ENCODE measurements around the gene JPT2.
A peak's percentile ranks its signal among the peaks of the same experiment; 100 is the strongest.

JPT2 gene

DNA sequence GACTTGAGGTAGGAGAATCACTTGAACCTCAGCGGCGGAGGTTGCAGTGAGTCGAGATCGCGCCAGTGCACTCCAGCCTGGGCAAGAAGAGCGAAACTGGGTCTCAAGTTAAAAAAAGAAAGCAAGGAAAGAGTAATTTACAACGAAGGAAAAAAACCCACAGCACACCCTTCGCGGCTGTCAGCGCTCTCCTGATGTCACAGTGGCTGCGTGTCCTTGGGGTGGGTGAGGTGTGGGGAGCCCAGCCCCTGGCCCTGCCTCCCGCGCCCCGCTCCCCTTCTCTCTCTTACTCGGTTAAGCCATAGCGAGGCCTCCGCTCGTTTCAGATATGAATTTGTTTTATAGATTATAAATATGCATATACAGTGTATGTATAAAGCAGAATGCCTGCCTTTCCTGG is 740 bp upstream of the JPT2 start:
- DNase-seq: no peak

DNA sequence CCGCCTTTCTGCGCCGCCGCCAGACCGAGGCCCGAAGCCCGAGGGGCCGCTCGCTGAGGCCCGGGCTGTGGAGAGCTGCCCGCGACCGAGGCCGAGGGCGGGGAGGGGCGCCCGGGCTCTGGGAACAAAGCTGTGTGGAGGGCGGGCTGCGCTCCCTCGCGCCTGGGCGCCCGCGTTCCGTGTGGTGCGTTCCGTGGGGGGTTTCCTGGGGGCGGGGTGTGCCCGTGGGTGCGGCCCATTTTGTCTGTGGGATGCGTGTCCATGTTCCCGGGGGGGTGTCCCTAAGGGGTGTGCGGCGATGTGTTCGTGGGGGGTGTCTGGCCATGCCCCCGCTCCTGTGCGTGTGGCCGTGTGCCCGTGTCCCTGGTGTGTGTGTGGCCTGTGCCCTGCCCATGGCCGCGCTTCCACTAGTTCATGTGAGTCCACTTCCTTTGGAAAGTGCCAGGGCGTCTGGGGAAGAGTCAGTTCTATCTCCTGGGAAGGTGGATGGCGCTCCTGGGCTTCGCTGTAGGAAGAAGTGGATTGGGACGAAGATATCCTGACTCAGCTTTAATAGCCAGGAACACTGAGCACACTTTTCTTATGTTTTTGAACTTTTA is 520 bp downstream of the JPT2 start:
- no peak for DNase-seq

DNA sequence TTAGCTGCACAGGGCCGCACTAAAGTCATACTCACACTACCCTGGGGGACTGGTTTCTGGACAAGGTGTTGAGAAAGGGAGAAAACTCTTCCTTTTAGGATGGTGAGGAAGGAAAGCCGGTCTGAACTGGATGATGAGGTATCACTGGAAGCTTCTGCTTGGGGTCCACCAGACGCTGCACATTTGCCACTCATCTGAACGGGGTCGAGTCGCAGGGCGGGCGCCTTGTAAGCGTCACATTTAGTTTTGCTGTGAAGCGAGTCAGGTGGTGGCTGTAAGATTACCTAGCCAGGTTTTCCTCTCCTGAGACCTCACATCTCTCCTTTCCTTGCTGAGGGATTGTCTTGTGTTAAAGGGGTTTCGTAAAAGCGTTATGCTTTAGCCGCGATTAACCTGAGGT is 2.3 kb downstream of the JPT2 start:
- no peak for DNase-seq

DNA sequence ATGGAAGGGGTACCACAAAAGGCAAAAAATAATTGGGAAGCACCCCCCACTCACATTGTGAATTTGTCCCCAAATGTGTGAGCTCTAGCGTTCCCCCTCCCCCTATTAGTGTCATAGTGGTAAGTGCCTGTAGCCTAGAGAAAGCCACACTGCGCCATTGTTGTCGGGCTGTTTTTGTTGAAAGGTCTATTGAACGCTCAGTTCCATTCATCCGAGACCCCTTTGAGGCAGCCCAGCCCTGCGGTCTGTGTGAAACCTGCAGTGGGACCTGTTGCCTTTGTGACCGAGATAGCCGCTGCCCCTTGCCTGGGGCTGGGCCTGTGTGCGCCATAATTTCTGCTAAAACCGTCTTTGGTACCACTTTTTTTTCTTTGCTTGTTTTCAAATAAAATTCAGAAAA is 3.0 kb downstream of the JPT2 start:
- no peak for DNase-seq

DNA sequence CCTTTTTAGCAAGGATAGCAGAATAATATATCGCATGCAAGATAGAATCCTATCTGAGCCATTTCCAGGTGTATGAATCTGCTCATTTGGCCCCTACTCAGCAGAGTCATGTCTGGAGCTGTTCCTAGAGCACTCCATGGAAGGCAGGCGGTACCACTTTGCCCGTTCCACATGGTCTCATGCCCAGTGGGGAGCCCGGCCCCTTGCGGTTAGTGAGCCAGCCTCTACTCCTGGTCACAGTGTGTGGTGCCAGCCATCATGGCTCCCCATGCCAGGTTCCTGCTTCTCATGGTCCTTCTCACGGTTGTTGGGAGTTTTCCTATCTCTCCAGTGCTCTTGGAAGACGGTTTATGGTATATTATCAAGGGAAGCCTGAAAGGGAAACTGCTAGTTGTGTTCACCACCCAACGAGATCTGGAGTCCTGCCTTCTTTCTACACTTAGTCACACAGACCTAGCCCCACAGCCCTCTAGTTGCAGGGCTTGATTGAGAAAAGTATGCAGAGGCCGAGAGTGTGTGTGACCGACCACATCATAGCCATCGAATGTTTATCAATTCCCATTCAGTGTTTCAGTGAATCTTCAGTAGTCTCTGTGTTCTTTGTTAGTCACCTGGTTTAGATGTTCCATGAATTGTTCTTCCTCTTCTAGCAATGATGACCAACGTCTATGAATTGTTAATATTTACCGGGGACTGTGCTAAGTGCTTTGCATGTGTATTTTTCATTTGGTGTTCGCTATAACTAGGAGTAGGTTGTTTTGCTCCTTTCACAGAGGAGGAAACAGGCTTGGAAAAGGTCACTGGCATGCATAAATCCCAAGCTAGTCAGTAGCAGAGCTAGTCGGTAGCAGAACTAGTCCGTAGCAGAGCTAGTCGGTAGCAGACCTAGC is 9.6 kb downstream of the JPT2 start:
- no peak for DNase-seq

DNA sequence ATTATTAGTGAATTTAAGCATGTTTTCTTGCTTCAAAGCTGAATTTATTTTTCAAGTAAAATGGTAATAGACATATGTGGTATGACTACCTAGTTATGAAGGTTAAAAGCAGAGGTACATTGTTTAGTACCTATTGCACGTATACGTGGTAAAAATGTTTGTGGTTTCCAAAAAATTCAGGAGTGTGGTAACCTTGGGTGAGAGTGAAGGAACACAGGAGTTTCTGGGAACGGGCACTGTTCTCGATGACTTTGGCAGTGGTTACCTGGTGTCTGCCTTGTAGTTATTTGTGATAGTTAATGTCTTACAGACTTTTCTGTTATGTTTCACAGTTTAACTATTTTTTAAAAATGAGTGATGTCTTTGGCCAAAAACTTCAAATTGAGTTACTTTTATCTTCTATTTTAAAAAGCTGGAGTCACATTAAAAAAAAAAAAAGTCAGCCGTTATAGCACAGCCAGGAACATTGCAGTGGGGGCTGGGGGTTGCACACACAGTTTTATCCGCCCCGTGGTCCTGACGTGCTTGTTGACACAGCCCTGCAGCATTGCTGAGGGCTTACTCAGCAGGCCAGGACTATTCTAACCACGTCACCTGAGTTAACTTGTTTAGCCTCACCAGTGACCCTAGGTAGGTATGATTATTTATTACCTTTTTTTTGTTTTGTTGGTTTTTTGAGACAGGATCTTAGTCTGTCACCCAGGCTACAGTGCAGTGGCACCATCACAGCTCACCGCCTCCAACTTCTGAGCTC is 10.9 kb downstream of the JPT2 start:
- DNase-seq: no peak

DNA sequence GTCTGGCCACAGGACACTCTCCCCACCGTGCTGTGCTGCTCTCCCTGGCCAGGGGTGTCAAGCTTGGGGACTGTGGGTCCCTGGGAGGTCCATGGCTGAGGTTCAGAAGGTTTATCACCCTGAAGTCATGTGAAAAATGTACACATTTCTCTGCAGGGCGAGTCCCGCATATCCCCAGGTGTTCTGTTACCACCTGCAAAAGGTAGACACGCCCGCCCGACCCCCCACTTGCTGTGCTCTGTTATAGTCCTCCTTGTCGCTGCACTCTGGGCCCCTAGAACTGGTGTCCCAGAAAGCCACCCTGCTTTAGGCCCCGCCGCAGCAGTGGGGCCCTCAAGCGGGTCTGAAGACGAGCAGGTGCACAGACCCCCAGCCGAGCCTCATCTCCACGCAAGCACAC is 11.8 kb downstream of the JPT2 start:
- no peak for DNase-seq

DNA sequence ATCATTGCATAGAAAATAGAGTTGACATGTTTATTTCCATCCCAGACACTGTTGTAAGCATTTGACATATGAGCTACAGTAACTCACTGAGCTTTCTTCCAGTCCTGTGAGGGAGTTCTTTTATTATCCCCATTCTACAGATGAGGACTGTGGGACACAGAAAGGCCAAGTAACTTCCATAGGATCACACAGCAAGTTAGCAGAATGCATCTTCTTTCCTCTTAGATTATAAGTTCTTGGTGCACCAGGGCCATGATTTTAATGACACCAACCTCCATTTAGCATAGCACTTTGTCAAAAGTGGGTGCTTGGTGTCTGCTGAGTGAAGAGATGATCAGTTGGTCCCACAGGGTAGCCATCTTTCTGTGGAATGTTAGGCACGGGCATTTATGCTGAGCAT is 12.7 kb downstream of the JPT2 start:
- DNase-seq: no peak

DNA sequence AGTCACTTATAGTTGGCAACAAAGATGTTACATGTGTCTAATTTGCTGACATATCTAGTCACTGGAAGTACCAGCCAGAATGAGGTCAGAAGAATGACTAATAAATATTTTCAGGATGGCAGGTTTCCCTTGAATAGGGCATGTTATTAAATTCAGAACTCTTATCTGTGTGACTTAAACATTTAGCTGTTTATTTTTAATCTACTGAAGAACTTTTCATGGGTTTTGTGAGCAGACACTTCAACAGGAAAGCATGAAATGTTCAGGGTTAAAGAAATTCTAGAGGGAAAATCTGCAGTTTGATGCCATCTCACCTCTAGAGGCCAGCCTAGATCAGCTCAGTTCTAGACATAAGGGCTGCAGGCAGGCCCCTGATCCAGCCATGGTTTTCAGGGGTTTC is 13.2 kb downstream of the JPT2 start:
- DNase-seq: no peak

DNA sequence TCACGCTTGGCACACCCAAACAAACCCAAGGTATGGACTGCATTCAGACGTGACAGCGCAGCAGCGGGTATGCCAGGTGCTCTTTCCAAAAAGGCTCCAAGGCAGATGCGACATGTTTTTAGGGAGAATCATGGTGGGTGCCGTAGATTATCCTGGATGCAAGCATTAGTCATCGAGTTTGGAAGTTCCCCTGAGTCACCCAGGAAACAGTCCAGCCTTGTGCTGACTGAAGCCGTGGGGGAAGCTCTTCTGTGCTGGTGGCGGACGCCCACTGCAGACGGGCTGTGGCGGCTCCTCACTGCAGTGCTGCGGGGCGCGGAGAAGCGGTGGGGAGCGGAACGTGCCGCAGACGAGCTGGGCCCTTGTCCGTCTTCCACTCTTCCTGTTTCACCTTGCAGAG is 13.9 kb downstream of the JPT2 start:
- DNase-seq: no peak

DNA sequence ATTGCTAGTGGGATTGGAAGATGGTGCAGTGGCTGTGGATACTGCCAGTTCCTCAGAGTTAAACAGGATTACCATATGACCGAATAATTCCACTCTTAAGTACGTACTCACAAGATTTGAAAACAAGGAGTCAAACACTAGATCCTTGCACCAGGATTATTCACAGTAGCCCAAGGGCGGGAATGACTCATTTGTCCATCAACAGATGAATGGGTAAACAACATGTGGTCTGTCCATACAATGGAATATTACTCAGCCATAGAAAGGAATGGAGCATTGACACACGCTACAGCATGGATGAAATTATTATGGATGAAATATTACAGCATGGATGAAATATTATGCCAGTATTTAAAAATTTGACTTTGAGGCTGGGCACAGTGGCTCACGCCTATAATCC is 18.8 kb downstream of the JPT2 start:
- DNase-seq: no peak

DNA sequence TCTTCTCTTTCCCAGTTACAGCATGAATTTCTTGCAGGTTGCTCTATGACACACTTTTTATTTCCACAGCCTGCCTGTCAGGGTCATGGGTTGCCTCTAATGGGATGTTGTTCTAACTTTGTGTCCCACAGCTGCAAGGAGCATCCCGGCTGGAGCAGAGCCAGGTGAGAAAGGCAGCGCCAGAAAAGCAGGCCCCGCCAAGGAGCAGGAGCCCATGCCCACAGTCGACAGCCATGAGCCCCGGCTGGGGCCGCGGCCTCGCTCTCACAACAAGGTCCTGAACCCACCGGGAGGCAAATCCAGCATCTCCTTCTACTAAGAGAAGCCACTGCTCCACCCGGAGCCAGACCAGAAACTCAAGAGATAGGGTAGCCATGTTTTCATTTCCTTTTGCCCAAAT is 20.6 kb downstream of the JPT2 start:
- no peak for DNase-seq

DNA sequence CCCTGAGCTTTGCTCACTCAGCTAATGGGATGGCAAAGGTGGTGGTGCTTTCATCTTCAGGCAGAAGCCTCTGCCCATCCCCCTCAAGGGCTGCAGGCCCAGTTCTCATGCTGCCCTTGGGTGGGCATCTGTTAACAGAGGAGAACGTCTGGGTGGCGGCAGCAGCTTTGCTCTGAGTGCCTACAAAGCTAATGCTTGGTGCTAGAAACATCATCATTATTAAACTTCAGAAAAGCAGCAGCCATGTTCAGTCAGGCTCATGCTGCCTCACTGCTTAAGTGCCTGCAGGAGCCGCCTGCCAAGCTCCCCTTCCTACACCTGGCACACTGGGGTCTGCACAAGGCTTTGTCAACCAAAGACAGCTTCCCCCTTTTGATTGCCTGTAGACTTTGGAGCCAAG is 22.2 kb downstream of the JPT2 start:
- no peak for DNase-seq

DNA sequence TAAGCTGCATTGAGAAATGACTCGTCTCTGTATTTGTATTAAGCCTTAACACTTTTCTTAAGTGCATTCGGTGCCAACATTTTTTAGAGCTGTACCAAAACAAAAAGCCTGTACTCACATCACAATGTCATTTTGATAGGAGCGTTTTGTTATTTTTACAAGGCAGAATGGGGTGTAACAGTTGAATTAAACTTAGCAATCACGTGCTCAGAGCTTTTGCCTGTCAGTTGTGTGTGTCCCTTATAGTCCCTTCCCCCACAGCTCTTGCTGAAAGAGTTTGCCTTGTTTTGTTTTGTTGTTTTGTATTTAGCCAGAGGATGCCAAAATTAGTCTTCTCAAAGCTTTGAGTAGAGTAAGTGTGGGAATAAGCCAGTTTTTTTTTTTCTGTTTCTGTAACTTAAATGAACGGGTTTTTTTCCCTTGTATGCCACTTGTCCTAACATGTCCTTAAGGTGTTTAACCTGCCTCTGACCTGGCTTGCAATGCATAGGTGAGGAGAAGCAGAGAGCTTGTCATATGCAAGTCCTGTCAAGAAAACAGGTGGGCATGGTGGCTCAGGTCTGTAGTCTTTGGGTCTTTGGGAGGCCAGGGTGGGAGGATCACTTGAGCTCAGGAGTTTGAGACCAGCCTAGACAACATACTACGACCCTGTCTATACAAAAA is 23.3 kb downstream of the JPT2 start:
- DNase-seq: no peak

DNA sequence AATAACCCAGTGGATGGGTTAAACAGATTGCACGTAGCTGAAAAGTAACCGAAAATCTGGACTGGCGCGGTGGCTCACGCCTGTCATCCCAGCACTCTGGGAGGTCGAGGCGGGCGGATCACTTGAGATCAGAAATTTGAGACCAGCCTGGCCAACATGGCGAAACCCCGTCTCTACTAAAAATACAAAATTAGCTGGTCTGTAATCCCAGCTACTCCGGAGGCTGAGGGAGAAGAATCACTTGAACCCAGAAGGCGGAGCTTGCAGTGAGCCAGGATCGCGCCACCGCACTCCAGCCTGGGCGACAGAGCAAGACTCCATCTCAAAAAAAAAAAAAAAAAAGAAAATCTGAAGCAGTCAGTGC is 27.2 kb downstream of the JPT2 start:
- DNase-seq: peak; percentile 56

DNA sequence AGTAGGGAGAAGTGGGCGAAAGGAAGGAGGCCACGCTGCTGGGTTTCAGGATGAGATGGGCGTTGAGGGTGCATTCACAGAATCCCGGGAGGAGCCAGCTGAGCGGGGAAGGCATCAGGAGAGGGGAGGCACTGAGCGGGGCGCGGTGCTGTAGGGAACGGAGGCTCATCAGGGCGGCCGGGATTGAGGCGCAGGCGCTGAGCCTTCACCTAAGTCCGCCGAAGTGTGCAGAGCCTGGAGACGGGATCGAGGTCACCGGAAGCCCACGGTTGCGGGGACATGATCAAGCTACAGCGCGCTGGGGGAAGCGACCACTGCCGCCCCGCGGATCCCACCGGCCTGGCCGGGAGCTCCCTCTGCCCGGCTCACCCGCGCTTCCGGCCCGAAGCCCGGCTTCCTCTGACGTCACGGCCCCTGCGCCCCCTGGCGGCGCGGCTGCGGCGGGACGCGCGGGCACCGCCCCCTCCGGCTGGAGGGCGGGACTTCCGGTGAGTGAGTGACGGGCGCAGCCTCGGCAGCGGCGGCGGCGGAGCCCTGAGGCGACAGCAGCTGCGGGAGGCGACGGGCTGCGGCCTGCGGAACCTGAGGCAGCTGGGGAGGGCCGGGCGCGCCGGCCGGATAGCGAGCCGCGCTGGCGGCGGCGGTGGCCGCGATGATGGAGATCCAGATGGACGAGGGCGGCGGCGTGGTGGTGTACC is 27.8 kb downstream of the JPT2 start, which contains the start of gene MAPK8IP3:
TSS of gene MAPK8IP3 (plus strand) at position 508 of the 698 bp plus-strand sequence. CDS start at position 653, 145 bp downstream.
- peak; percentile 95 for DNase-seq

DNA sequence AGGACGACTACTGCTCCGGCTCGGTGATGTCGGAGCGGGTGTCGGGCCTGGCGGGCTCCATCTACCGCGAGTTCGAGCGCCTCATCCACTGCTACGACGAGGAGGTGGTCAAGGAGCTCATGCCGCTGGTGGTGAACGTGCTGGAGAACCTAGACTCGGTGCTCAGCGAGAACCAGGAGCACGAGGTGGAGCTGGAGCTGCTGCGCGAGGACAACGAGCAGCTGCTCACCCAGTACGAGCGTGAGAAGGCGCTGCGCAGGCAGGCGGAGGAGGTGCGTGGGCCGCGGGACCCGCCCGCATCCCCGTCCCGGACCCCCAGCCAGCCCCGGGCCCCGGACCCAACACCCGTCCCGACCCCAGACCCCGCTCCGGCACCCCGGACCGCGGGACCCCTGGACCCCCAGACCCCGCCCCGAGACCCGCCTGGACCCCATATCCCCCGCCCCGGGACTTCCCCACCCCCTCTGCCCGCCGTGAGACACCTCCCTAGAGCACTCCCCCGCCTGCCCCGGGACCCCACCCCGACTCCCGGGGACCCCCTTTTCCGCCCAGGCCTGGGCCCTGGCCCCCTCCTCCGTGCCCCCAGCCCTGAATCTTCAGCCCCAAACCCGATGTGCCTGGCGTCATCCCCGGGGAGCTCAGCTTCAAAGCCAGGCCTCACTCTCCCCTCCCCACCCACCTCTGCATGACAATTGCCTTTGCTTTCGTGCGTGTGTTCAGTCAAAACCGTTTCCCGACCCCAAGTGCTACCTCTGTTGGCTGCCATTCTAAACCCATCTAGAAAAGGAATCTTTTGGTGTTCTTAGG is 28.5 kb downstream of the JPT2 start:
- DNase-seq: peak; percentile 52

DNA sequence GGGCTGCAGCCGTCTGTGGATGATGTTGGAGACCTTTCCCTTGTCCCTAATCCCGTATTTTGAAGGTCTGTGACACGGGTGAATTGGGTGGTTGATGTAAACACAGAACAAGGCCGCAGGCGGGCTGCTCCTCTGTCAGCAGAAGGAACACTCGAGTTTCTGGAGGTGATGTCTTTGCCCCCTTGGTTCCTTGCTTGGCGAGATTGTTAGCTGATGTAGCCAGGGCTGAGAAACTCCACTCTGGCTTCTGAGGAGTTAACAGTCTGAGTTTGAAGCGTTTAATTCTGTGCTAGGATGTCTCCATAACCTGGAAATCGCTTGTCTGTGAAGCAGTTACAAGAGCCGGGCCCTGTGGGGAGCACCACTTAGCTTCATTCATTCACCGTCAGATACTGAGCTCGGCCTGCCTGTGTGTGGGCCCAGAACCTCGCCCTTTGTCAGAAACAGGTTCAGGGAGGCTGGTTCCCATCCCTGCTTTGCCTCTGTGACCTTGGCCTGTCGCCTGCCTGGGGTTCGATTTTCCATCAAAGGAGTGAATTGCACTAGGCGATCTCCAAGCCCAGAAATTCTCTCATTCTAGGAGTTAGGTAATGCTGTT is 29.2 kb downstream of the JPT2 start:
- no peak for DNase-seq

DNA sequence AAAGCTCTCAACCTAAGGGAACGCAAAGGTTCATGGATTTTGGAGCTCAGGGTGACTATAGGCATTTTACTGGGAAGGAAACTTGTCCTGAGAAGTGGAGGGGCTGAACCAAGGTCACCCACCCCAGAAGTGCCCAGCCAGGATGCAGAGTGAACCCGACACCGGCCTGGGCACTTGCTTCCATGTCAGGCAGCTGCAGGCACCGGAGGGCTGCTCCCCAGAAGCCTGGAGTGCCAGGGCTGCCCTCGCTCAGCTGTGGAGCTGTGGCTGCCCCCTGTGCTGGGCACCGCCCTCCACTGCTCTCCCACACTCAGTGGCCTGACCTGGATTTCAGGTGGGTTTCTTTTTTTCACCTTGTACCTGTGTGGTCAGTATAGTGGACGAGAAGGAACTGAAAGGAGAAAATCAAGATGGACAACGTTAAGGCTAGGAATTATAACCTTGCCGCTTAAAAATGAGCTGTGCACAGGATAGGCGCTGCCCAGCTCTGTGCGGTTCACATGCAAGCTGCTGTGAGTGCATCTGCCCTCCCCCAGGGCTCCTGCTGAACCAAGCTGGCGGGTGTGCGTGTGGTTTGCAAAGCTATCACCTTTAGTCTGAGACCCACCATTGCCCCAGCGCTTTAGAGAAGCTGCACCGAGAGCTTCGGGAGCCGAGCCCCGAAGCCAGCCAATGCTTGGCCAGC is 30.1 kb downstream of the JPT2 start:
- no peak for DNase-seq

DNA sequence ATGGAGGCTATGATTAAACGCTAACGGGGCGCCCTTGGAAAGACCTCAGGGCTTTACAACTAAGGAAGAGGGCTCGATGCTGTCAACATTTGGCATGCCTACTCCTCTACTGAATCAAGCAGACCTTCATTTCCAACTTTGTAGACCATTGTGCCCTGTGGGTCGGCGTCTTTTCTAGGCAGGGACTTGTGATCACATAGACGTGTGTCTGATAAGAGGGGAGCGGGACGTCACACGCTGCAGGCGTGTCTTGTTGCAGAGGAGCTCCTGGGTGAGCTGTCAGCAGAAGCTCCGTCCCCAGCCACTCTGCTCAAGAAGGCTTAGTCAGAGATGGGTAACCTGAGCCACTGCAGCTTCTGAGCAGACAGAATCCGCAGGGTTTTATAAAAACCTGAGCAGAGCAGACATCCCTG is 30.7 kb downstream of the JPT2 start:
- no peak for DNase-seq

DNA sequence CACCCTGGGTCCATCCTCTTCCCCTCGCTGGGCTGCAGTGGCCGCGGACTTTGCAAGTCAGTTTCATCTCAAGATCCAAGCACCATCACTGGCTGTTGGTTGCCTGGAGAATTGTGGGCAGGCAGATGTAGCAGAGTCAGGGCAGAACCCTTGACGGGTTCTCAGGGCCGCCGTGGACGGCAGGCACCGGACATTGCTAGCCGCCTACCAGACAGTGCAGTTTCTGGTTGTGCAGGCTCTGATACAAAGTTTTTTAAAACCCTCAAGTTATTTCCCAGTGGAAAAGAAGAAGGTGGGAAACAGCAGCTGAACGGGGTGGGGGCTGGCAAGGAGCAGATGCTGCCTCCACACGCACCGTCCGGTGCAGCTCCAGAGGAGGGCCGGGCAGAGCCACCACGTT is 31.3 kb downstream of the JPT2 start:
- DNase-seq: no peak

All from left hindlimb (tissue), 1 donor.